Mesothelial cell of epicardium (in vitro differentiated cells): ENCODE measurements around the gene ZCCHC8. TPM values are rescaled to one million over a fixed set of nuclear protein-coding genes. Genes with fewer than 3 reads are reported as not detected.
"Not testable (repeated sequence)": the region's sequence is repeated elsewhere in the genome, so short reads cannot be mapped to it uniquely, and the experiment has no call there.

Experiments used
- DNase-seq, 2 experiments: peaks; one replicate each; pipeline ENCODE4 v3.0.0; 2021; ENCODE audit warnings: low spot score in 2 of 2; ENCODE audit not compliant: unreplicated experiment in 2 of 2
- H3K27ac Mint-ChIP-seq: 2 replicates; pipeline ENCODE4 v1.8.0; 2021; ENCODE audit warnings: mixed read lengths
- H3K27me3 Mint-ChIP-seq: 2 replicates; pipeline ENCODE4 v1.8.0; 2021; ENCODE audit warnings: low read depth, mixed read lengths
- H3K36me3 Mint-ChIP-seq: 2 replicates; pipeline ENCODE4 v1.8.0; 2021; ENCODE audit warnings: mixed read lengths
- H3K4me1 Mint-ChIP-seq: 2 replicates; pipeline ENCODE4 v1.8.0; 2021; ENCODE audit warnings: mixed read lengths
- H3K4me3 Mint-ChIP-seq: 2 replicates; pipeline ENCODE4 v1.8.0; 2021; ENCODE audit warnings: mild to moderate bottlenecking, moderate library complexity, mixed read lengths
- H3K9me3 Mint-ChIP-seq: 2 replicates; pipeline ENCODE4 v1.8.0; 2021; ENCODE audit warnings: mixed read lengths
- CTCF ChIP-seq: fragments of 200-600 bp; sonication (generic); IDR thresholded peaks from one replicate; pipeline ENCODE4 v1.5.0; 2021; ENCODE audit warnings: antibody characterized with exemption; ENCODE audit not compliant: unreplicated experiment
- total RNA-seq: library from RNA; stranded (reverse); gene quantifications from 3 replicates; pipeline ENCODE4 v1.2.1, GENCODE V29; 2021

ZCCHC8 gene
- total RNA-seq, 1 donor from 2014 or later = 28.6 TPM

GRCh38 chr12:122437656-122438121, 63.0 kb downstream of the ZCCHC8 start:
- Mint-ChIP-seq H3K27ac (peak overlapping the region; percentile 34), H3K9me3 (no peaks in the 10 kb centered on the region), H3K36me3 (no peaks in the 10 kb centered on the region), H3K4me3 (no peak overlapping the region), H3K27me3 (no peaks in the 10 kb centered on the region), H3K4me1 (no peaks in the 10 kb centered on the region)
- DNase-seq = no peak
- no peak for TF ChIP-seq CTCF

- Mint-ChIP-seq H3K4me3 (no peak overlapping the region), H3K27me3 (no peaks in the 10 kb centered on the region), H3K27ac (no peak overlapping the region), H3K9me3 (no peaks in the 10 kb centered on the region), H3K36me3 (no peaks in the 10 kb centered on the region), H3K4me1 (peaks cover 3% of the 10 kb centered on the region)
- no peak for DNase-seq
- no peak for TF ChIP-seq CTCF
These were observed 65.5 kb downstream of the ZCCHC8 start for GRCh38 chr12:122435186-122435585.

GRCh38 chr12:122429043-122429442, 71.7 kb downstream of the ZCCHC8 start:
- not testable (repeated sequence) for H3K27me3 Mint-ChIP-seq, H3K36me3 Mint-ChIP-seq, H3K27ac Mint-ChIP-seq, H3K9me3 Mint-ChIP-seq, DNase-seq, H3K4me3 Mint-ChIP-seq, H3K4me1 Mint-ChIP-seq

GRCh38 chr12:122427403-122427802, 73.3 kb downstream of the ZCCHC8 start:
- Mint-ChIP-seq H3K27me3 (no peaks in the 10 kb centered on the region), H3K36me3 (no peaks in the 10 kb centered on the region), H3K4me1 (peaks cover 14% of the 10 kb centered on the region), H3K27ac (no peak overlapping the region), H3K9me3 (no peaks in the 10 kb centered on the region), H3K4me3 (no peak overlapping the region)
- DNase-seq = no peak
- no peak for TF ChIP-seq CTCF

GRCh38 chr12:122423258-122424165, 77.2 kb downstream of the ZCCHC8 start:
- Mint-ChIP-seq H3K9me3 (no peaks in the 10 kb centered on the region), H3K27me3 (no peaks in the 10 kb centered on the region), H3K27ac (peak overlapping the region; percentile 98), H3K36me3 (no peaks in the 10 kb centered on the region), H3K4me3 (peak overlapping the region; percentile 89), H3K4me1 (peaks cover 24% of the 10 kb centered on the region)
- no peak for TF ChIP-seq CTCF
- peak in 1 of 2 experiments; percentile 46 for DNase-seq

GRCh38 chr12:122422730-122423257, 77.9 kb downstream of the ZCCHC8 start:
- H3K27me3 Mint-ChIP-seq = no peaks in the 10 kb centered on the region
- TF ChIP-seq CTCF = no peak
- no peaks in the 10 kb centered on the region for H3K9me3 Mint-ChIP-seq
- DNase-seq = peak in 1 of 2 experiments; percentile 48
- no peaks in the 10 kb centered on the region for H3K36me3 Mint-ChIP-seq
- peak overlapping the region; percentile 89 for H3K4me3 Mint-ChIP-seq
- H3K4me1 Mint-ChIP-seq = peaks cover 28% of the 10 kb centered on the region
- H3K27ac Mint-ChIP-seq = peak overlapping the region; percentile 98
